Liver (tissue), 3 donors: Measurements from ENCODE around the gene CATSPERB.

Experiments
- REST ChIP-seq: IDR thresholded peaks from 2 replicates; pipeline ENCODE4 v1.6.1; 2016; ENCODE audit warnings: antibody characterized with exemption, mild to moderate bottlenecking
- TAF1 ChIP-seq: conservative IDR thresholded peaks from 2 replicates; pipeline ENCODE4 v1.6.1; 2016; ENCODE audit warnings: antibody characterized with exemption, mild to moderate bottlenecking
- TF ChIP-seq, protein P1 (sequence below): fragments of 150-350 bp; IDR thresholded peaks from 2 replicates; pipeline ENCODE4 v1.5.1; 2017; ENCODE audit warnings: improper control_type of control experiment, low read depth, low read length; ENCODE audit not compliant: missing input control
- donor health status: healthy.
- donor health status: healthy.

GRCh38 chr14:91599994-91600393 is 131.9 kb downstream of the CATSPERB start:
- TF ChIP-seq, protein P1, sequence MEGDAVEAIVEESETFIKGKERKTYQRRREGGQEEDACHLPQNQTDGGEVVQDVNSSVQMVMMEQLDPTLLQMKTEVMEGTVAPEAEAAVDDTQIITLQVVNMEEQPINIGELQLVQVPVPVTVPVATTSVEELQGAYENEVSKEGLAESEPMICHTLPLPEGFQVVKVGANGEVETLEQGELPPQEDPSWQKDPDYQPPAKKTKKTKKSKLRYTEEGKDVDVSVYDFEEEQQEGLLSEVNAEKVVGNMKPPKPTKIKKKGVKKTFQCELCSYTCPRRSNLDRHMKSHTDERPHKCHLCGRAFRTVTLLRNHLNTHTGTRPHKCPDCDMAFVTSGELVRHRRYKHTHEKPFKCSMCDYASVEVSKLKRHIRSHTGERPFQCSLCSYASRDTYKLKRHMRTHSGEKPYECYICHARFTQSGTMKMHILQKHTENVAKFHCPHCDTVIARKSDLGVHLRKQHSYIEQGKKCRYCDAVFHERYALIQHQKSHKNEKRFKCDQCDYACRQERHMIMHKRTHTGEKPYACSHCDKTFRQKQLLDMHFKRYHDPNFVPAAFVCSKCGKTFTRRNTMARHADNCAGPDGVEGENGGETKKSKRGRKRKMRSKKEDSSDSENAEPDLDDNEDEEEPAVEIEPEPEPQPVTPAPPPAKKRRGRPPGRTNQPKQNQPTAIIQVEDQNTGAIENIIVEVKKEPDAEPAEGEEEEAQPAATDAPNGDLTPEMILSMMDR: no peak
- TF ChIP-seq REST: no peak
- no peak for TF ChIP-seq TAF1
